Germinal center (tissue), 1 donor: ENCODE results near the gene IQUB.
"Not testable (repeated sequence)": the region's sequence is repeated elsewhere in the genome, so short reads cannot be mapped to it uniquely, and the experiment has no call there.

Experiments used
- DNase-seq: peaks from one replicate; pipeline ENCODE4 v3.0.0; 2012; ENCODE audit warnings: mixed read lengths, low spot score

IQUB gene

GRCh38 chr7:123415625-123416024, 118.8 kb downstream of the IQUB start:
- no peak for DNase-seq

GRCh38 chr7:123410273-123410904, 124.0 kb downstream of the IQUB start:
- no peak for DNase-seq

- DNase-seq: not testable (repeated sequence)
Measured at GRCh38 chr7:123407951-123408350, 126.4 kb downstream of the IQUB start.
